HK-2 (cell line): ENCODE data around the gene LIN7B.
"Not testable (repeated sequence)": the region's sequence is repeated elsewhere in the genome, so short reads cannot be mapped to it uniquely, and the experiment has no call there.

ENCODE experiments used
- DNase-seq: peaks from one replicate; pipeline ENCODE4 v3.0.0-alpha.2; 2018; ENCODE audit not compliant: unreplicated experiment

Gene LIN7B

DNA sequence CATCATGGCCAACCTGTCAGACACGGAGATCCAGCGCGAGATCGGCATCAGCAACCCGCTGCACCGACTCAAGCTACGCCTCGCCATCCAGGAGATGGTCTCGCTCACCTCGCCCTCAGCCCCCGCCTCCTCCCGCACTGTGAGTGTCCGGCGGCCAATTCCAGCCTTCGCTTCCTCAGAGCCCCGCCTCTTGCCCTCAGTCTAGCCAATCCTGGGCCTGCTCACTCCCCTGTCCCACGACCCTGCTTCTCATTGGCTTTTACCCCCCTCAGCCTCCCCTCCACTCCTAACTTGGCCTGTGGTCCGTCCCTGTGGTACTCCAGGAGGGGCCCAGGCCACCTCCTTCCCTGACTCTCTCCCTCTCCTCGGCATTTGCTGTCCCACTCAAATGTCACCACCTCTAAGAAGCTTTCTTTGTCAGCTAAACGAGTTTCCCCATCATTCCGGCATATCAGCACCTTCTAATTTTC lies 28.7 kb downstream of the LIN7B start:
- no peak for DNase-seq

DNA sequence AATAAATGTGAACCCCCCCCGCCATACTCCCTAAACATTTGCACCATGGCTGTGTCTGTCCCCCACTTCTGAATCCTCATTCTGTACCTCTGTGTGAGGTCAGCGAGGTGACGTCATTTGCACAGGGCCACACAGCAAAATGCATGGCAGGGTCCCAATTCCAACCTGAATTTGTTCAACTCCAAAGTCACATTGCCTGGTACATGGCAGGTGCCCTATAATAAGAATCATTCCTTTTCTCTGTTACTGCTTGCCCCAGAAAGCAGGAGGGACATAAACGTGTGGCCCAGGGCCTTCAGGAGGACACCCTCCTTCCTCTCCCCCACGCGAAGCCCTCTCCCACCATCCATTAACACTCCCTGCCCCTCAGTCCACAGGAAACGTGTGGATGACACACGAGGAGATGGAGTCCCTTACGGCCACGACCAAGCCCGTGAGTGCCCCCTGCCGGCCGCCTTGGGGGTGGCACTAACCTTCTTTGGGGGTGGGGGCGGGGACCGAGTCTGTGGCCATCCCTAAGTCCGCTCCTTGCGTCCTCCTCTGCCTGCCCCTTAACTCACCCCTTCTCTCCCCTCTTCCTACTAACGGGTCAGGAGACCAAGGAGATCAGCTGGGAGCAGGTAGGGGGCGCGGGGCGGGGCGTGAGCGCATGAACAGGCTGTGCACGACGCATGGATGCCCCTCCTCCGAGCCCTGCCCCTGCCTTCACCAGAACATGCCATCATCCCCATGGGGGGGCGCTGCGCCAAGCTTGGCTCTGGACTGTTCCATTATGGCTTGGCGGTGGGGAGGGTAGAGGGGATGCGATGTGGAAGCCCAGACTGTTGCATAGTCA lies 31.6 kb downstream of the LIN7B start:
- peak; percentile 63 for DNase-seq

DNA sequence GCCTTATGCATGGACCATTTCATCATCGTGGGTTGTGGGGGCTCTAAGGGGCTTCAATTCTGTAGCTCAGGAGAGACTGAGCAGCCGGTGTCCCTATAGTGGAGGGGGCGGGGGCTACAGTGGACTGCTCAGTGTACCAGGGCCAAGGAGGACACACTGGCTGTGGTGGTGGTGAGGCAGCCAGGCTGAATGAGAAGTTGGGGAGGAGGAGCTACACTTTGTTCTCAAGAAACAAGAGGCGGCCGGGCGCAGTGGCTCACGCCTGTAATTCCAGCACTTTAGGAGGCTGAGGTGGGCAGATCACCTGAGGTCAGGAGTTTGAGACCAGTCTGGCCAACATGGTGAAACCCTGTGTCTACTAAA lies 32.2 kb downstream of the LIN7B start:
- DNase-seq: not testable (repeated sequence)

DNA sequence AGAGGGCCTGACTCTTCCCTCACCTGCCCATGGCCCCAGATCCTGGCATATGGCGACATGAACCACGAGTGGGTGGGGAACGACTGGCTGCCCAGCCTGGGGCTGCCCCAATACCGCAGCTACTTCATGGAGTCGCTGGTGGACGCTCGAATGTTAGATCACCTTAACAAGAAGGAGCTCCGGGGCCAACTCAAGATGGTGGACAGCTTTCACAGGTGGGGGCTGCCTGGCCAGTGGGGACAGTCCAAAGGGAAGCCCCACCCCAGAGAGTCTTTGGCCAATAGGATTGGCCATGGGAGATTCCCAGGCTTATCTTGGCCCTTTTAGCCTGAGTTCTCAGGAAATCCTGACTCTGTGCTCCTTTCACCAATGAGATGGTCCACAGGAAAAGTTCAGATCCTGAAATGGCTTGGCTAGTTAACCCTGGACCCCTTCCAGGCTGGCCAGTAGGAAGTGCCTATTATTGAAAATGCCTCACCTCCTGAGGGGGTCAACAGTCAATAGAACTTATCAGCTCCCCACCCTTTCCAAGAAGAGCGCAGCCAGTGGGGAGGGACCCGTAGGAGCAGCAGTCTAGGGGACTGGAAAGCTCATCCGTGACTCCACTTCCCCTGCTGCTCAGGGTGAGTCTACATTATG lies 34.0 kb downstream of the LIN7B start:
- no peak for DNase-seq

DNA sequence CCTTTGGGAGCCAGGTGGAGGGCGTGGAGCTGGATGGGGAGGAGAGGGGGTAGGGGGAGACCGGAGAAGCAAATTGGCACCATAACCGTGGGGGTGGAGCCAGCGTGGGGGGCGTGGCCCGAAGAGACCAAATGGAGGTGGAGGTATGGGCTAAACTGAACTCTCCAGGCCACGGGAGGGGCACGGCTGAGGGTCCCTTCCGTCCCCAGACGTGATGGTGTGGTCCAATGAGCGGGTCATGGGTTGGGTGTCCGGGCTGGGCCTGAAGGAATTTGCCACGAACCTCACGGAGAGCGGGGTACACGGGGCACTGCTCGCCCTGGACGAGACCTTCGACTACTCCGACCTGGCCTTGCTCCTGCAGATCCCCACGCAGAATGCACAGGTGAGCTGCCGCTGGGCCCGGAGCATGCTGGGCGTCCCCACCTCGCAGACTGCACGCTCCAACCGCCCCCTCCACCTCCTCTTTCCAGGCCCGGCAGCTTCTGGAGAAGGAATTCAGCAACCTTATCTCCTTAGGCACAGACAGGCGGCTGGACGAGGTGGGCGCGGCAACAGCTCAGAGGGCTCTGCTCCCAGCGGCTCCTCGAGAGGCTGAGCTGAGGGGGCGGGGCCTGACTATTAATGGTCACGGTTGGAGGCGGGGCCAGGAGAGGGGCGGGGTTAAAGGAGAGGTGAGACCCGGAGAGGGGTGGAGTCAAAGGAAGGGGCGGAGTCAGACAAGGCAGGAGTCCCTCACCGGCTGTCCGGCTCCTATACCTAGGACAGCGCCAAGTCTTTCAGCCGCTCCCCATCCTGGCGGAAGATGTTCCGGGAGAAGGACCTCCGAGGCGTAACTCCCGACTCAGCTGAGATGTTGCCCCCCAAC lies 34.8 kb downstream of the LIN7B start:
- DNase-seq: peak; percentile 99

DNA sequence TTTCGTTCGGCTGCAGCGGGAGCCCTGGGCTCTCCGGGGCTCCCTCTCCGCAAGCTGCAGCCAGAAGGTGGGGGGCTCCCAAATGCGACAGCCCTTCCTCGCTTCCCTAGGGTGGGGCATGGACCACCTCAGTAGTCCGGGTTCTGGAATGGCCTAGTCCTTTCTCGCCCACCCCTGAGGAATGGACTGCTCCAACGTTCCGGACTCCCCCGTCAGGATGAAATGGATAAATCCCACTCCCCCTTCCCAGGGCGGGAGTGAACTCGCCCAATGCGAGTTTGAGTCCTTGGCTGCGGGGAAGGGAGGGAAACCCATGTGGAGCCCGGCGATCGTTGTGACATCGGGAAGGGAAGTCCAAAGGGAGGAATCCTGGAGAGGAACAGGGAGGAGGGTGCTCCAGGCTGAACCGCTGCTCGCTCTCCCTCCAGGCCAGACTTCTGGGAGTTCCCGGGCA lies 35.5 kb downstream of the LIN7B start:
- peak; percentile 70 for DNase-seq

DNA sequence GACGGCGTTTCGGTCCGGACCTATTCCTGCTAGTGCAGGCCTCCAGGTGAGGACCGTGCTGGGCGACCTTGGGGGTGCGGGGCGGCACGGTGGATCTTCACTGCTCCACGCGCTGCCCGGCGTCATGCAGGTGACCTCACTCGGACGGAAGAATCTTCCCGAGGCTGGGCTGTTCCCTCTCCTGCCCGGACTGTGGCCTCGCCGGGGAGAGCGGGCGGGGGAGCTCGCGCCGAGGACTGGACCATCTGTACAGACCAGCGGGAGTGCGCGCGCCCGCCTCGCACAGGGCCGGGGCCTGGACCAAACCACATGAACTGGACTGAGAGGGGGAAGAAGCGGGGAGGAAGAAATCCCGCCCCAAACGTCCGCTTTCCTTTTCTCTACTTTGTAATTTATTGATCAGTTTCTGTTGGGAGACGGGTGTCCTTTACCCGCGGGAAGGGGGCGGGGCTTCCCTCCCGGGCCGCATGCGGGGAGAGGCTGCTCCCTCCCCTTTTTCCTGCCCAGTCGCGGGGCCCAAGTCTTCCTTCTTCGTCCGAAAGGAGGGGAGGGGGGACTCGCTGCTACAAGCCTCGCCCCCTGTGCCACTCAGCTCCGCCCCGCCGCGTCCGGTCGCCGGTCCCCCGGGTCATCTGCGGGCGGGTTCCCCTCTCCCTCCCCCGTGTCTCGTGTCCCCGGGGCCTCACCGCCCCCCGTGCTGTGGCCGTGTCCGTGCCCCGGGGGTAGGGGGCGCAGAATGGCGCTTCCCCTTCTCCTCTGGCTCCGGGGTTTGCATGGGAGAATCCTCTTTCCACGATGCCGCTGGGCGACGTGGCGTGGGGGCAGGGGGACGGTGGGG lies 36.2 kb downstream of the LIN7B start:
- peak; percentile 87 for DNase-seq

DNA sequence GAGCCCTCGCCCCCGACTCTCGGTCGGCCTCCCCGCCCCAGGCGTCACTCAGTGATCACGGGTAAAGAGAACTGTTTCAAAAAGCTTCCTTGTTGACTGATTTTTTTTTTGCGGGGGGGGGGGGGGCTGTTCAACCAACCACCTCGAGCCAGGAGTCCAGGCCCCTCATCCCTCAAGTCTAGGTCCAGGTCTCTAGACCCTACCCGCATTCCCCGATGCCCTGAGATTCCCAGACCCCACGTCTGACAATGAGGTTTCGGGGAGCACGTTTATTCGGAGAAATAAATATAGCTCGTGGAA lies 36.7 kb downstream of the LIN7B start:
- DNase-seq: no peak

DNA sequence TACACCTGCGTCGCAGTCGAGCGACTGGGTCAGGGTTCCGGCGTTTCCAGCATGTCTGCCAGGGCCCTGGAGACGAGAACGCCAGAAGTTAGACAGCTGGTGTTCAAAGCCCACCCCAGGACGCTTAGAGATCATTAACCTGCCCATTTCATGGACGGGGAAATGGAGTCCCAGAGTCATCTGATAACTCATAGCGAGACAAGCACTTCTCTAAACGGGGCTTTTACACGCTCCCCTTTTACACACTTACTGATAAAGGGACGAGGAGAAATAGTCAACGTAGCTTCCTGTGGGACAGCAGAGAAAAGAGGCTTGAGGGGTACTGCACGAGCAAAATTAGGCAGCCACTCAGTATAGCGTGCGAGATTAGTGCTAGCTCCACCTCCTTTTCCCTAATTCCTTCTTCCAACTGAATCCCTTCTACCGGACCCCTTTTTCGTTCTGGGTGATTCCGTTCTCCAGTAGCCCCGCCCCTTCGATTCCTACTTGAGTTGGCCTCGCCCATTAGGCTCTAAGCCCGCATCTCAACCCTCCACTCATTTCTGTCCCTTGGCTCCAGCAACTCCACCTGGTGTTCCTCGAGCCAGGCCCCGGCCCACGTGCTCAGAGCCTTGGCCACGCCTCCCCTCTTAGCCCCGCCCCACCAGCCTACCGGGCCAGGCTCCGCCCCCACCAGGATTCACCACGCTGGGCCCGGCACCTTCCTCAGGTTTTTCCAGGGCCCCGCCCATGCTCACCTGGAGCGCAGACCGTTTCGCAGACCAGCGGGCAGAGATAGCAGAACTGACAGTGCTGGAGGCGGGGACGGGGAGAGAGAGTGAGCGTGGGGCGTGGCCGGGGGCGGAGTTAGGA lies 37.3 kb downstream of the LIN7B start:
- peak; percentile 85 for DNase-seq

DNA sequence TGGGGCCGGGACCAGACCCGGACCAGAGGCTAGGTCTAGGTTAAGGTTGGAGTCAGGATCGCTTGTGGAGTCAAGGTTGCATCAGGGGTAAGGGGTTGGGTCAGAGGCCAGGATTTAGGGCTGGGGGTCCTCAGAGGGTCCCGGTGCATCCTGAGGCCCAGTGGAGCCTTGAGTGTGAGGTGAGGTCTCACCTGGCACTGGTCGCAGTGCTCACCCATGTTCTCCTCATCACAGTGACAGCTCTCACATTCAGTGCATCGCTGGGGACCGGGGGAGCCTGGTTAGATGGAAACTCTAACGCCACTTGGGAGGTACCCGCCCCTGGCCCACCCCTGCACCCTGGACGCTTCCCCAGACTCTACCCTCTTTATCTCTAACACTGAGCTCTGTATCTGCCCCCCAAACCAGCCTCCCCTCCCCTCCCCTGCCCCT lies 38.0 kb downstream of the LIN7B start:
- no peak for DNase-seq

DNA sequence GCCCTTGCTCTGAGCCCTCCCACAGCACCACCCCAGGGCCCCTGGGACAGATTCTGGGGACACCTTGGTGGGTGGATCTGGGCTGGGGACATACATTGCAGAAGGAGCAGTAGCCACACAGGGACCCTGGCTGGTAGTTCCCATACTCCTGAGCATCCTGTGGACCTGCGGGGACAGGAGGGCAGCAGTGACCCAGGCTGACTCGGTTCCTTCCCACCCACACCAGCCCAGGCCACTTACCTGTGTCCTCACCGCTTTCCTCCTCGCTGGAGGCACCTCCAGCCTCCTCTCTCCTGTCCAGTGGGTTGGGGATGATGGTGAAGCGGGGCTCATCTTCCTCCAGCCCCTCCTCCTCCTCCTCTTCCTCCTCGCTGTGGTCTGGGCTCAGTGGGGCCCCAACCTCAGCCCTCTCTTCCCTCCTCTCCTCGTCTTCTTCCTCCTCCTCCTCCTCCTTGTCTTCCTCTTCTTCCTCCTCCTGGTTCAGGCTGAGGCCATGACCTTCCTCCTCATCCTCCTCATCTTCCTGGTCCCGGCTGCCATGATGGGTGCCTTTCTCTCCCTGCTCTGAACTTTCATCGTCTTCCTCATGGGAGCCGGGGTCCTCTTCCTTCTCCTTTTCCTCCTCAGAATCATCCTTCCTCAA lies 39.1 kb downstream of the LIN7B start:
- no peak for DNase-seq

DNA sequence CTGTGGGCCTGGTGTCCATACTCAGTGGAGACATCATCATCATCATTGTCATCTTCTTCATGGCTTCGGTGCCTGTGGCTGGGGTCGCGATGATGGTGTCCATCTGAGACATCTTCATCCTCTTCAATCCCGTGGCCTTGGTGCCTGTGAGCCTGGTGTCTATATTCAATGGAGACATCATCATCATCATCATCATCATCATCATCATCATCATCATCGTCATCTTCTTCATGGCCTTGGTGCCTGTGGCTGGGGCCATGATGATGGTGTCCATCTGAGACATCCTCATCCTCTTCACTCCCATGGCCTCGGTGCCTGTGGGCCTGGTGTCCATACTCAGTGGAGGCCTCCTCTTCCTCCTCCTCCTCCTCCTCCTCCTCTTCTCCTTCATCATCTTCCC lies 40.1 kb downstream of the LIN7B start:
- no peak for DNase-seq

DNA sequence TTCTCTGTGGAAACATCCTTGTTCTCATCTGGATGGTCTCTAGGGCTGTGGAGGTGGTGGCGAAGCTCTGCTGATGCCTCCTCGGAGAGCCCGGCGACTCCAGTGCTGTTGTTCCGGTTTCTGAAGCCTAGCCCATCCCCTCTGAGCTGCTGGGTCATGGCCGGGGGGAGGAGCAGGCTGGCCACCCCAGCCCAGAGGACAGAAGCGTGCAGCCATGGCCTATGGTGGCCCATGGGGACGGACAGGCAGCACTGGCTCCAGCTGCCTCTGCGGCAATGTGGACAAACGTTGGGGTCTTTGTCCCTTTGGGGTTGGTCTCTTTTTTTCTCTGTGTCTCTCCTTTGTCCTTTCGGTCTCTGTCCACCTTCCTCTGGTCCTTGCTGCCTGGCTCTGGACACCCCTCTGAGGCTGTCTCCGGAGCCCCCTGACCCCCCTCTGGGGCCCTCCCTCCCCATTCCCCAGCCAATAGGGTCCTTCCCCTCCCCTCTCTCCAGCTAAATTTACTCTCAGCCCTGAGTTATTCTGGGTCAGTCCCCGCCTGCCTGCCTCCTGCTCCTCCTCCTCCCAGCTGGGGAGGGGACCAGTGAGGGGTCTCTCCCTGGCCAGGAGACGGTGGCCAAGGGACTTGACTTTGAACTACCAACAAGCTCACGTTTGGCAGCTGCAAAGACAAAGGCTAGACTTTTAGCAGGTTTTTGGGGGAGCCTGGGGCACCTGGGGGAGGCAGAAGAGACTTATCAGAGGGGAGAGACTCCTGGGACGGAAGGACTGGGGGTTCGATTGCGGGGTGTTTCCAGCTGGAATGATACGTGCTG lies 41.0 kb downstream of the LIN7B start, which contains the start of gene HRC:
TSS of gene HRC (minus strand) at position 392 of the 815 bp plus-strand sequence. CDS start at position 233, 159 bp downstream.
- no peak for DNase-seq

DNA sequence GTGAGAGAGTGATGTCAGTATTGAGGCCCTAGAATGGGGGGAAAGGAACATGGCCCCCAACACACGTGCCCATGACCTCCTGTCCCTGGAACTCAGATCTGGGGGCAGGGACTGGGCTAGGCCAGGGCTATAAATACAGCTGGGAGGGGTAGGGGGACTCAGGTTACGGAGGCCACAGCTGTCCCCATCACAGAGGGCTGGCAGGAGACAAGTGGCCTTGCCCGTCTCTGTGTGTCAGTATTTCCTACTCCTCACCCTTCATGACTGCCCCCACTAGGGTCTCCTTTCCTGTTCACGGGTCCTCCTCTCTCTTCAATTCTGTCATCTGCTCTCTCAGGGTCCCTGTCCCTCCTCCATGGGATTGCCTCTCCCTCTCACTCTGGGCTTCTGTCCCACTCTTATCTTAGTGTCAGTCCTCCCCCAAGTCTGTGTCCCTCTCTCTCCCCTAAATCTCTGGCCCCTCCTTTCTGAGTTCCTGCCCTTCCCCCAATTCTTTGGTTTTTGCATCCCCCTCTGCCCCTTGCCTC lies 41.7 kb downstream of the LIN7B start:
- DNase-seq: no peak

DNA sequence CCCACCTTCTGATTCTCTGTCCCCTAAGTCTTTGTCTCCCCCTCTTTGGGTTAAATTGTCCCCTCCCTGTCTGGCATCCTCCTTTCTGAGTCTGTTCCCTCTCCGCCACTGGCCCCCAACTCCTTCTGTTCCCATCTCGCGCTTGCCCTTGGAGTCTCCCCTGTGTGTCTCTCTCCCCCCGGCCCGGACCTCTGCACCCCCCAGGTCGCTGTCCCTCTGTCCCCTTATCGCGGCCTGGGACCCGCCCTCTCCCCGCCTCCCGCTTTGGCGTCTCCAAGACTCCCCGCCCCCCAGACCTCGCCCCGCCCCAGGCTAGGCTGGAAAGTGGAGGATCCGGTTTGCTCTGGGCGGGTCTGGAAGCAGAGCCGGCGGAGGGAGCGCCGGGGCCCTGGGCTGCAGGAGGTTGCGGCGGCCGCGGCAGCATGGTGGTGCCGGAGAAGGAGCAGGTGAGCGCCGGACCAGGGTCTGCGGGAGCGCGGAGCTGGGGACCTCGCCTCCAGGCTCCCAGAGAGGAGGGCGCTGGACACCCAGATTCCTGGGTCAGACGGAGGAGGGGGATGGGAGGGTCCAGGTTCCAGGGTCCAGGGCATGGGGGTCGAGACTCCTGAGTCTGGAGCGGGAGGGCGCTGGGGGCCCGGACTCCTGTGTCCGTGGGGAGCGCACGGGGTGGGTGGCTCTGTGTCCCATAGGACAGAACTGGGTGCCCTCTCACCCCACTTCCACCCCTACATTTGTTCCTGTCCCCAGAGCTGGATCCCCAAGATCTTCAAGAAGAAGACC lies 43.5 kb downstream of the LIN7B start, which contains the start of gene TRPM4:
TSS of gene TRPM4 (plus strand) at position 348 of the 780 bp plus-strand sequence. CDS start at position 423, 75 bp downstream.
- DNase-seq: peak; percentile 85

DNA sequence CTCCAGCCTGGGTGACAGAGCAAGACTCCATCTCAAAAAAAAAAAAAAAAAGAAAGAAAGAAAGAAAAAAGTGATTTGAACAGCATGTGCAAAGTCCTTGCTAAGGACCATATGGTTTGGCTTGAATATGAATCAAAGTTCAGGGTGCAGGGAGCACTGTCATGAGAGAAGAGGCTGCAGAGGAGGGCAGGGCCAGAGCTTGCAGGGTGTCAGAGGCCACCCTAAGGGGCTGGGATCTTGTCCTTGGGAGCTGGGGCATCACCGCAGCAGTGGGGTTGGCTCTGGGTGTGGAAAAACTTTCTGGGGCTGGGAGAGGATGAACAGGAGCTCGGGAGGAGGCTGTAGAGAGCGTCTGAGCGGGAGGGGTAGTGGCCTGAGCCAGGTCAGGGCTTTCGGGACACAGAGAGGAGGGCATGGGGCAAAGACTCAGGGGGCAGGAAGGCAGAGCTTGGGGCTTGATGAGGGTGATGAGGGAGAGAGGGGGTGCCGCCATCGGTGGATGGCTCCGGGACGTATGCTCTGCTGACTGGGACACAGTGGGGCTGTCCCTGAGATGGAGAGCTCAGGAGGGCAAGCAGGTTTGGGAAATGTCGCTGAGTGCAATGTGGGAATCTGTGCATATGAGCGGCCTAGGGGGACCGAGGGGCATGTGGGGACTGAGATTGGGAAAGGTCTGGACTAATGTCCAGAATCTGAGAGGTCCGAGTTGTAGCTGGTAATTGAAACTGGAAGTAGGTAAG lies 46.5 kb downstream of the LIN7B start:
- no peak for DNase-seq

DNA sequence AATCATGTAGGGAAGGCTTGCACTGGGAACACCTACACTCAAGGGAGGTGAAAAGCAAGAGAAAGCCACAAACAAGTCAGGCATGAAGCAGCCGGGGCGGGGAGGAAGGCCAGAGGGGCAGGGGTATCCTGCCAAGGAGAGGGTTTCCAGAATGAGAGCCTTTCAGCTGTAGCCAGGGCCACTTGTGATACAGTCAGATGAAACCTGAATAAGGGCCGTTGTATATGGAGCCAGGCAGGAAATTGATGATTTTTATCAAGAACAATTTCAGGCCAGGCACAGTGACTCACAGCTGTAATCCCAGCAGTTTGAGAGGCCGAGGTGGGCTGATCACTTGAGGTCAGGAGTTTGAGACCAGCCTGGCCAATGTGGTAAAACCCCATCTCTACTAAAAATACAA lies 47.8 kb downstream of the LIN7B start:
- no peak for DNase-seq
